ENCODE data around the gene SPG7.

Gene SPG7

GRCh38 chr16:89579351-89579750 lies 71.1 kb downstream of the SPG7 start:
- H2AFZ ChIP-seq (ENCODE audit: low read length), result no peak overlapping the region
- TF ChIP-seq EZH2phosphoT487 (IDR thresholded peaks at IDR 0.05; ENCODE audit: borderline replicate concordance), result no peak
- TF ChIP-seq, protein P1, sequence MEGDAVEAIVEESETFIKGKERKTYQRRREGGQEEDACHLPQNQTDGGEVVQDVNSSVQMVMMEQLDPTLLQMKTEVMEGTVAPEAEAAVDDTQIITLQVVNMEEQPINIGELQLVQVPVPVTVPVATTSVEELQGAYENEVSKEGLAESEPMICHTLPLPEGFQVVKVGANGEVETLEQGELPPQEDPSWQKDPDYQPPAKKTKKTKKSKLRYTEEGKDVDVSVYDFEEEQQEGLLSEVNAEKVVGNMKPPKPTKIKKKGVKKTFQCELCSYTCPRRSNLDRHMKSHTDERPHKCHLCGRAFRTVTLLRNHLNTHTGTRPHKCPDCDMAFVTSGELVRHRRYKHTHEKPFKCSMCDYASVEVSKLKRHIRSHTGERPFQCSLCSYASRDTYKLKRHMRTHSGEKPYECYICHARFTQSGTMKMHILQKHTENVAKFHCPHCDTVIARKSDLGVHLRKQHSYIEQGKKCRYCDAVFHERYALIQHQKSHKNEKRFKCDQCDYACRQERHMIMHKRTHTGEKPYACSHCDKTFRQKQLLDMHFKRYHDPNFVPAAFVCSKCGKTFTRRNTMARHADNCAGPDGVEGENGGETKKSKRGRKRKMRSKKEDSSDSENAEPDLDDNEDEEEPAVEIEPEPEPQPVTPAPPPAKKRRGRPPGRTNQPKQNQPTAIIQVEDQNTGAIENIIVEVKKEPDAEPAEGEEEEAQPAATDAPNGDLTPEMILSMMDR (conservative IDR thresholded peaks at IDR 0.05; ENCODE audit: low read length), result no peak
- no peaks in the 10 kb centered on the region for H3K79me2 ChIP-seq (ENCODE audit: insufficient read depth, low read length)
- no peaks in the 10 kb centered on the region for H3K36me3 ChIP-seq (ENCODE audit: insufficient read depth, low read length)
- H3F3A ChIP-seq (ENCODE audit: low read depth), result no peaks in the 10 kb centered on the region
- H3K4me3 ChIP-seq (ENCODE audit: low read length, poor library complexity, severe bottlenecking), result no peak overlapping the region
- H3K9me2 ChIP-seq (replicated peaks; ENCODE audit: low read depth, low read length), result no peaks in the 10 kb centered on the region
- H3K9me3 ChIP-seq (ENCODE audit: insufficient read depth, low read depth, low read length), result no peaks in the 10 kb centered on the region
- no peak overlapping the region for H3K4me2 ChIP-seq (ENCODE audit: low read depth, low read length, poor library complexity, severe bottlenecking)
- H4K20me1 ChIP-seq (ENCODE audit: insufficient read depth, low read length, poor library complexity, severe bottlenecking), result no peaks in the 10 kb centered on the region
- no peaks in the 10 kb centered on the region for H3K27me3 ChIP-seq (ENCODE audit: insufficient read depth, low read length, poor library complexity, severe bottlenecking)
- no peak overlapping the region for H3K9ac ChIP-seq (ENCODE audit: low read depth, low read length, poor library complexity, severe bottlenecking)
- H3K4me1 ChIP-seq (ENCODE audit: insufficient read depth, low read length, poor library complexity, severe bottlenecking), result no peaks in the 10 kb centered on the region

GRCh38 chr16:89581045-89581695 lies 73.0 kb downstream of the SPG7 start:
- H3K79me2 ChIP-seq (ENCODE audit: insufficient read depth, low read length), result no peaks in the 10 kb centered on the region
- H2AFZ ChIP-seq (ENCODE audit: low read length), result no peak overlapping the region
- no peak for TF ChIP-seq EZH2phosphoT487 (IDR thresholded peaks at IDR 0.05; ENCODE audit: borderline replicate concordance)
- TF ChIP-seq, protein P1 (conservative IDR thresholded peaks at IDR 0.05; ENCODE audit: low read length), result no peak
- H3K9me2 ChIP-seq (replicated peaks; ENCODE audit: low read depth, low read length), result no peaks in the 10 kb centered on the region
- no peak overlapping the region for H3K4me3 ChIP-seq (ENCODE audit: low read length, poor library complexity, severe bottlenecking)
- no peak overlapping the region for H3K9ac ChIP-seq (ENCODE audit: low read depth, low read length, poor library complexity, severe bottlenecking)
- H3K27me3 ChIP-seq (ENCODE audit: insufficient read depth, low read length, poor library complexity, severe bottlenecking), result no peaks in the 10 kb centered on the region
- H3F3A ChIP-seq (ENCODE audit: low read depth), result no peaks in the 10 kb centered on the region
- no peaks in the 10 kb centered on the region for H3K36me3 ChIP-seq (ENCODE audit: insufficient read depth, low read length)
- H4K20me1 ChIP-seq (ENCODE audit: insufficient read depth, low read length, poor library complexity, severe bottlenecking), result no peaks in the 10 kb centered on the region
- no peak overlapping the region for H3K4me2 ChIP-seq (ENCODE audit: low read depth, low read length, poor library complexity, severe bottlenecking)
- H3K9me3 ChIP-seq (ENCODE audit: insufficient read depth, low read depth, low read length), result no peaks in the 10 kb centered on the region
- H3K4me1 ChIP-seq (ENCODE audit: insufficient read depth, low read length, poor library complexity, severe bottlenecking), result no peaks in the 10 kb centered on the region

DNA sequence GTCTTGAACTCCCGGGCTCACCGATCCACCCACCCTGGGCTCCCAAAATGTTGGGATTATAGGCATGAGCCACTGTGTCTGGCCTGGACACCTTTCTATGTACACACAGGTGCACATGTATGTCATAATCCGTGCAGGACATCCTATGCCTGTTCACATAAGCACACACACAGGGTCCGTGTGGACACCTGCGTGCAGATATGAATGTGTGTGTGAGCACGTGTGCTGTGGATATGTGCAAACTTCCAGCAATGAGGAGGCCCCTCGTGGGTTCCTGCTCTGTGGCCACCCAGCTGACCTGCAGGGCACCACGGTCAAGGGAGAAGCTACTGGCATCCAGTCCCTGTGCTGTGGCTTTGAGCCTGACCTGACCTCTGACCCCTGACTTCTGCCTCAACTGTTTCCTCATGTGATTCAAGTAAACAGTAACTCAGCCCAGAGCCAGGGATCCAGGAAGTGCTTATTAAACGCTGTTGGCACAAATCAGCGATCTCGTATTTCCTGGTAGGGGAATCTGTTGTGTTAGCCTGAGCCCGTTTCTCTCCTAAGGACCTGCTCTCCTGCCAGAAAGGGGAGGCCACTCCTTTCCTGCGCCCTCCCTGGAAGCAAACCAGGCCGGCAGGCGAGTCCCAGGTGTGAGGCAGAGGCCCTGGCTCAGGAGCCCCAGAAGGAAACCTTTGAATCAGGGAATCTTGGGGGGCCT lies 73.8 kb downstream of the SPG7 start:
- Histone ChIP-seq H3K9me2 (replicated peaks; ENCODE audit: low read depth, low read length) (no peaks in the 10 kb centered on the region), H3K4me1 (ENCODE audit: insufficient read depth, low read length, poor library complexity, severe bottlenecking) (no peaks in the 10 kb centered on the region), H3K36me3 (ENCODE audit: insufficient read depth, low read length) (no peaks in the 10 kb centered on the region), H3K4me3 (ENCODE audit: low read length, poor library complexity, severe bottlenecking) (no peak overlapping the region), H3K9me3 (ENCODE audit: insufficient read depth, low read depth, low read length) (no peaks in the 10 kb centered on the region), H4K20me1 (ENCODE audit: insufficient read depth, low read length, poor library complexity, severe bottlenecking) (no peaks in the 10 kb centered on the region), H3K4me2 (ENCODE audit: low read depth, low read length, poor library complexity, severe bottlenecking) (no peak overlapping the region), H3K9ac (ENCODE audit: low read depth, low read length, poor library complexity, severe bottlenecking) (no peak overlapping the region), H3K27me3 (ENCODE audit: insufficient read depth, low read length, poor library complexity, severe bottlenecking) (no peaks in the 10 kb centered on the region), H2AFZ (ENCODE audit: low read length) (no peak overlapping the region), H3K79me2 (ENCODE audit: insufficient read depth, low read length) (no peaks in the 10 kb centered on the region), H3F3A (ENCODE audit: low read depth) (no peaks in the 10 kb centered on the region)
- TF ChIP-seq, protein P1 (conservative IDR thresholded peaks at IDR 0.05; ENCODE audit: low read length), result no peak
- TF ChIP-seq EZH2phosphoT487 (IDR thresholded peaks at IDR 0.05; ENCODE audit: borderline replicate concordance), result no peak
